A549 (cell line): Measurements from ENCODE around the gene RABL3. TPM values are rescaled to one million over a fixed set of nuclear protein-coding genes. Genes with fewer than 3 reads are reported as not detected.

Experiments
- ATAC-seq, 2 experiments: fragments of 200-7000 bp in 1 of 2; fragments of >200 bp in 1 of 2; cut with Nextera tagmentation in 1 of 2; cut with Tn5 transposase in 1 of 2; 3 replicates each; pipeline versions ENCODE4 v1.8.0 to v1.9.1; 2018 to 2020; ENCODE audit warnings: mild to moderate bottlenecking in 1 of 2, moderate library complexity in 1 of 2
- CTCF ChIA-PET: fragments of 300-600 bp; sonication (Branson Sonifier 250); formaldehyde crosslinking; extraction: SDS; loops from one replicate; lab custom pipeline; 2021; ENCODE audit warnings: antibody characterized with exemption, inconsistent platforms; lab: Yijun Ruan, JAX
- POLR2A ChIA-PET: fragments of 350-600 bp; formaldehyde crosslinking; extraction: SDS; loops from one replicate; lab custom pipeline; 2021; ENCODE audit warnings: antibody characterized with exemption, inconsistent platforms; lab: Yijun Ruan, JAX
- DNase-seq, 2 experiments: peaks; one replicate each; pipeline versions ENCODE4 v3.0.0 to v3.0.0-alpha.2; 2011 to 2016; ENCODE audit warnings: low read depth in 1 of 2, low spot score in 1 of 2
- FAIRE-seq: peaks from 2 replicates; lab custom pipeline; 2011; peaks lifted over from hg19 to GRCh38; lab: Jason Lieb, UNC
- H3K27ac ChIP-seq, 2 experiments: fragments of >200 bp; sonication (Bioruptor Twin); formaldehyde crosslinking; 3 replicates each; pipeline ENCODE4 v1.5.1; 2016 to 2017
- H3K4me1 ChIP-seq: fragments of >200 bp; sonication (Bioruptor Twin); formaldehyde crosslinking; 3 replicates; pipeline ENCODE4 v1.6.1; 2016
- H3K4me2 ChIP-seq: fragments of >200 bp; sonication (Bioruptor Twin); formaldehyde crosslinking; 3 replicates; pipeline ENCODE4 v1.6.1; 2016
- H3K4me3 ChIP-seq: fragments of >200 bp; sonication (Bioruptor Twin); formaldehyde crosslinking; 3 replicates; pipeline ENCODE4 v1.5.1; 2016
- H3K9me3 ChIP-seq: fragments of >200 bp; sonication (Bioruptor Twin); formaldehyde crosslinking; 3 replicates; pipeline ENCODE4 v1.6.1; 2016
- CEBPB ChIP-seq, 2 experiments: fragments of >200 bp in 1 of 2; sonication (Bioruptor Twin) in 1 of 2; formaldehyde crosslinking in 1 of 2; IDR thresholded peaks; 2 replicates each; pipeline ENCODE4 v1.6.1; 2012 to 2016
- CHD2 ChIP-seq: fragments of 150-350 bp; IDR thresholded peaks from 2 replicates; pipeline ENCODE4 v1.6.1; 2014; ENCODE audit warnings: low read length; ENCODE audit not compliant: partially characterized antibody
- CTCF ChIP-seq: fragments of >200 bp; sonication (Bioruptor Twin); formaldehyde crosslinking; IDR thresholded peaks from 3 replicates; pipeline ENCODE4 v1.5.1; 2016
- EHF ChIP-seq: fragments of 250-450 bp; sonication (Bioruptor Pico); IDR thresholded peaks from 2 replicates; pipeline ENCODE4 v1.5.0; 2020; ENCODE audit warnings: mild to moderate bottlenecking
- EP300 ChIP-seq, 2 experiments: fragments of >200 bp; sonication (Bioruptor Twin); formaldehyde crosslinking; IDR thresholded peaks; 2 replicates in 1 of 2; 3 replicates in 1 of 2; pipeline ENCODE4 v1.6.1; 2016 to 2017
- FOSB ChIP-seq: fragments of 250-450 bp; sonication (Bioruptor Pico); IDR thresholded peaks from 2 replicates; pipeline ENCODE4 v1.5.0; 2020; ENCODE audit warnings: mild to moderate bottlenecking, moderate library complexity
- FOXS1 ChIP-seq: fragments of 250-450 bp; sonication (Bioruptor Pico); IDR thresholded peaks from 2 replicates; pipeline ENCODE4 v1.5.0; 2020; ENCODE audit warnings: mild to moderate bottlenecking, moderate library complexity
- GATA3 ChIP-seq: IDR thresholded peaks from 2 replicates; pipeline ENCODE4 v1.6.1; 2012; ENCODE audit warnings: borderline replicate concordance
- HOXA7 ChIP-seq: fragments of 250-450 bp; sonication (Bioruptor Pico); IDR thresholded peaks from 2 replicates; pipeline ENCODE4 v1.5.0; 2020; ENCODE audit warnings: mild to moderate bottlenecking, moderate library complexity
- JUN ChIP-seq, 2 experiments: fragments of >200 bp; sonication (Bioruptor Twin); formaldehyde crosslinking; IDR thresholded peaks; 2 replicates in 1 of 2; 3 replicates in 1 of 2; pipeline ENCODE4 v1.6.1; 2016 to 2017
- JUNB ChIP-seq: fragments of >200 bp; sonication (Bioruptor Twin); formaldehyde crosslinking; IDR thresholded peaks from 2 replicates; pipeline ENCODE4 v1.6.1; 2016
- KDM5A ChIP-seq: fragments of 200-600 bp; sonication (generic); IDR thresholded peaks from 2 replicates; pipeline ENCODE4 v1.6.1; 2016; ENCODE audit warnings: antibody characterized with exemption, mild to moderate bottlenecking
- MAX ChIP-seq: IDR thresholded peaks from 2 replicates; pipeline ENCODE4 v1.6.1; 2012
- MAZ ChIP-seq: fragments of 150-350 bp; IDR thresholded peaks from 2 replicates; pipeline ENCODE4 v1.6.1; 2014; ENCODE audit warnings: antibody characterized with exemption, low read depth, low read length, borderline replicate concordance
- NFE2L2 ChIP-seq: fragments of 150-350 bp; conservative IDR thresholded peaks from 2 replicates; pipeline ENCODE4 v1.6.1; 2014; ENCODE audit warnings: low read length
- NPAS2 ChIP-seq: fragments of 250-450 bp; sonication (Bioruptor Pico); IDR thresholded peaks from 2 replicates; pipeline ENCODE4 v1.8.0; 2022; ENCODE audit warnings: mild to moderate bottlenecking, moderate library complexity, borderline replicate concordance
- PBX3 ChIP-seq: IDR thresholded peaks from 2 replicates; pipeline ENCODE4 v1.6.1; 2012
- POLR2A ChIP-seq: IDR thresholded peaks from 2 replicates; pipeline ENCODE4 v1.6.1; 2012; ENCODE audit warnings: mild to moderate bottlenecking, low read length
- RARB ChIP-seq: fragments of 250-450 bp; sonication (Bioruptor Pico); IDR thresholded peaks from 2 replicates; pipeline ENCODE4 v1.8.0; 2021; ENCODE audit warnings: mild to moderate bottlenecking, moderate library complexity
- RCOR1 ChIP-seq: fragments of 150-350 bp; IDR thresholded peaks from 2 replicates; pipeline ENCODE4 v1.6.1; 2014; ENCODE audit warnings: antibody characterized with exemption, low read length, low read depth
- SMC3 ChIP-seq: fragments of >200 bp; sonication (Bioruptor Twin); formaldehyde crosslinking; IDR thresholded peaks from 3 replicates; pipeline ENCODE4 v1.6.1; 2018; ENCODE audit warnings: inconsistent platforms
- SREBF2 ChIP-seq: fragments of 450-650 bp; IDR thresholded peaks from 2 replicates; pipeline ENCODE4 v1.6.1; 2014; ENCODE audit warnings: mild to moderate bottlenecking, moderate library complexity
- TFCP2L1 ChIP-seq: fragments of 250-450 bp; sonication (Bioruptor Pico); IDR thresholded peaks from 2 replicates; pipeline ENCODE4 v1.5.0; 2021; ENCODE audit warnings: mild to moderate bottlenecking
- TP53 ChIP-seq: fragments of 250-450 bp; sonication (Bioruptor Pico); IDR thresholded peaks from 2 replicates; pipeline ENCODE4 v1.5.0; 2021; ENCODE audit warnings: mild to moderate bottlenecking, moderate library complexity
- USF2 ChIP-seq: fragments of 450-650 bp; IDR thresholded peaks from 2 replicates; pipeline ENCODE4 v1.6.1; 2014; ENCODE audit warnings: antibody characterized with exemption
- ZC3H11A ChIP-seq: fragments of 450-650 bp; IDR thresholded peaks from 2 replicates; pipeline ENCODE4 v1.6.1; 2014; ENCODE audit warnings: antibody characterized with exemption, mild to moderate bottlenecking
- ZNF302 ChIP-seq: fragments of 250-450 bp; sonication (Bioruptor Pico); IDR thresholded peaks from 2 replicates; pipeline ENCODE4 v1.9.0; 2021; ENCODE audit warnings: inconsistent platforms, mild to moderate bottlenecking, moderate library complexity
- WGBS: methylation state at CpG from one replicate; pipeline ENCODE4 v1.1.6; 2017; ENCODE audit errors: missing lambda C conversion rate; 5-methylcytosine and 5-hydroxymethylcytosine counted together
- polyA plus RNA-seq, 4 experiments: library from polyadenylated mRNA; depleted of rRNA in 3 of 4; stranded (reverse); fragments of >200 nt; fragmentation: RNase III in 1 of 4; extraction: RNeasy Plus Mini Kit Qiagen cat#74134 plus additional on column Dnase treatment in 1 of 4; gene quantifications; 2 replicates in 3 of 4; 3 replicates in 1 of 4; pipeline ENCODE4 v1.2.3, GENCODE V29; 2011 to 2017

RABL3 gene
- polyA plus RNA-seq, 2 of the 4 experiments (the other 2 are of a cell fraction), result 14.0 to 29.0 TPM

- H3K4me1 ChIP-seq, result peaks cover 39% of the 10 kb centered on the region
- FAIRE-seq, result no peak
- no peak for ATAC-seq
- TF ChIP-seq NPAS2 (CRISPR knock-in tag) (no peak), GATA3 (no peak), ZC3H11A (no peak)
- POLR2A ChIA-PET, result no interaction called here
- no peak overlapping the region; a peak in 1 of 6 replicates for H3K27ac ChIP-seq
- peaks cover 4% of the 10 kb centered on the region; the same call in 1 of the 3 replicates for H3K9me3 ChIP-seq
- no peak overlapping the region for H3K4me2 ChIP-seq
- H3K4me3 ChIP-seq, result no peak overlapping the region
- CTCF ChIA-PET, result no interaction called here
- DNase-seq, result no peak
- WGBS, result 86% methylated on average over 1 of the region's 1 CpG
Observed at GRCh38 chr3:120659285-120659684, 83.0 kb downstream of the RABL3 start.

GRCh38 chr3:120652896-120653545, 89.3 kb downstream of the RABL3 start:
- Histone ChIP-seq H3K27ac (no peak overlapping the region), H3K4me1 (no peaks in the 10 kb centered on the region), H3K4me3 (no peak overlapping the region), H3K9me3 (no peaks in the 10 kb centered on the region), H3K4me2 (no peak overlapping the region)
- FAIRE-seq, result no peak
- CTCF ChIA-PET, result interaction anchor here (0.6 to 1.0 kb wide), 2 partner anchors 16 to 140 kb away, joined by 3 to 4 read pairs; no protein-coding TSS in a partner anchor
- no peak for TF ChIP-seq EP300 (IDR thresholded peaks at IDR 0.05)
- TF ChIP-seq FOSB (CRISPR knock-in tag), result no peak
- no peak for TF ChIP-seq CTCF
- TF ChIP-seq TP53 (CRISPR knock-in tag), result no peak
- TF ChIP-seq KDM5A, result no peak
- TF ChIP-seq PBX3, result no peak
- TF ChIP-seq USF2, result no peak
- no peak for TF ChIP-seq NFE2L2
- no peak for TF ChIP-seq FOXS1 (CRISPR knock-in tag)
- no peak for TF ChIP-seq EHF (CRISPR knock-in tag)
- no peak for TF ChIP-seq JUNB
- no peak for TF ChIP-seq SREBF2
- 88% methylated on average over 5 of the region's 5 CpGs for WGBS
- POLR2A ChIA-PET, result no interaction called here
- no peak for ATAC-seq
- DNase-seq, result no peak

- FAIRE-seq, result no peak
- ChIA-PET CTCF (interaction anchor here (1.0 kb wide), 1 partner anchor 17 kb away, joined by 3 read pairs; no protein-coding TSS in a partner anchor), POLR2A (no interaction called here)
- H3K27ac ChIP-seq, result no peak overlapping the region
- 95% methylated on average over 3 of the region's 3 CpGs for WGBS
- no peak for ATAC-seq
- no peak overlapping the region for H3K4me3 ChIP-seq
- H3K9me3 ChIP-seq, result no peaks in the 10 kb centered on the region
- H3K4me2 ChIP-seq, result no peak overlapping the region
- no peak for DNase-seq
- H3K4me1 ChIP-seq, result no peaks in the 10 kb centered on the region
- TF ChIP-seq RARB (CRISPR knock-in tag) (no peak), JUN (IDR thresholded peaks at IDR 0.05) (no peak), CEBPB (IDR thresholded peaks at IDR 0.05) (no peak), TFCP2L1 (CRISPR knock-in tag) (no peak), HOXA7 (CRISPR knock-in tag) (no peak), ZNF302 (CRISPR knock-in tag) (no peak), MAZ (no peak), POLR2A (no peak), RCOR1 (no peak), CHD2 (no peak), SMC3 (no peak), MAX (no peak)
- TF ChIP-seq, all 56 proteins: peak for 0
Observed at GRCh38 chr3:120652281-120652680, 90.0 kb downstream of the RABL3 start.
